Measurements from ENCODE around the gene SLFN5. TPM values are rescaled to one million over a fixed set of nuclear protein-coding genes. Genes with fewer than 3 reads are reported as not detected.
"Not testable (repeated sequence)": the region's sequence is repeated elsewhere in the genome, so short reads cannot be mapped to it uniquely, and the experiment has no call there.

SLFN5 gene
- 10 to 100 TPM; 21.2 to 22.4 (median 21.6) TPM for total RNA-seq

DNA sequence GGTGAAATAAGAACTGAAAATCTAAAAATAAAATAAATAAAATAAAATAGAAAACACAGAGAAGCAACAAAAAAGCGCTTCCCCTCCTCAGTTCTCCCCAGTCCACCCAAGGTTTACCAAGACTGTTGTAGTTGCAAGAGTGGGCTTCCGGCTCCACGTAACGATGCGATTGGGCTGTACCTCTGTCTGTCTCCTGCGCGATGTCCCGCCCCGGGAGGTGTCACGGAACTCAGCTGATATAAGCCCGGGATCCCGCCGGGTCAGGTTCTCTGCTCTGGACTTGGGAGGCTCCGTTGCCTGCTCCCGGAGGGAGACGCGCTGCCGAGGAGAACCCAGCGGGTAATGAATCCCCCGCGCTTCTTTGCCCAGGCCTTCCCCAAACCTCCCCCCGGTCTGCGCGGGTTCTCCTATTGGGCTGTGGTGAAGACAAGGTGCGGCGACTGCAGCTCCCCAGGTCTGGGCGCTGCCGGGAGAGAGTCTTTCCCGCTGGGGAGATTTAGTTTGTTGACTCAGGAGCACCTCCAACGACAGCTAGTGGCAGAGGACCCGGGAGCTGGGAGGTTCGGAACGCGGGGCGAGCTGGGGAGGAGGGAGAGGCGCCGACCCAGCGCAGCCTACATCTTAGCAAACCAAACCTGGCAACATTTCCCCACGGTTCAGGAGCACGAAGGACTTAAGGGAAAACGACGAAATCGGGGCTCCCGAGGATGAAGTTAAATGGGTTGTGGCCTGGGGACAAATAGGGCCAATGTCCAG, at the start of gene SLFN5:
Gene SLFN5 (plus strand): TSS at position 268 of the 756 bp plus-strand sequence. CDS start 15,619 bp downstream, outside the sequence.
- TF ChIP-seq, protein P1, sequence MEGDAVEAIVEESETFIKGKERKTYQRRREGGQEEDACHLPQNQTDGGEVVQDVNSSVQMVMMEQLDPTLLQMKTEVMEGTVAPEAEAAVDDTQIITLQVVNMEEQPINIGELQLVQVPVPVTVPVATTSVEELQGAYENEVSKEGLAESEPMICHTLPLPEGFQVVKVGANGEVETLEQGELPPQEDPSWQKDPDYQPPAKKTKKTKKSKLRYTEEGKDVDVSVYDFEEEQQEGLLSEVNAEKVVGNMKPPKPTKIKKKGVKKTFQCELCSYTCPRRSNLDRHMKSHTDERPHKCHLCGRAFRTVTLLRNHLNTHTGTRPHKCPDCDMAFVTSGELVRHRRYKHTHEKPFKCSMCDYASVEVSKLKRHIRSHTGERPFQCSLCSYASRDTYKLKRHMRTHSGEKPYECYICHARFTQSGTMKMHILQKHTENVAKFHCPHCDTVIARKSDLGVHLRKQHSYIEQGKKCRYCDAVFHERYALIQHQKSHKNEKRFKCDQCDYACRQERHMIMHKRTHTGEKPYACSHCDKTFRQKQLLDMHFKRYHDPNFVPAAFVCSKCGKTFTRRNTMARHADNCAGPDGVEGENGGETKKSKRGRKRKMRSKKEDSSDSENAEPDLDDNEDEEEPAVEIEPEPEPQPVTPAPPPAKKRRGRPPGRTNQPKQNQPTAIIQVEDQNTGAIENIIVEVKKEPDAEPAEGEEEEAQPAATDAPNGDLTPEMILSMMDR (IDR thresholded peaks at IDR 0.05), result no peak
- TF ChIP-seq EP300 (IDR thresholded peaks at IDR 0.05) (peak; percentile 50 to 99), POLR2A (IDR thresholded peaks at IDR 0.05) (peak; percentile 91 to 94)
- WGBS, 2 donors, result 0 to 1% methylated on average over 30 to 44 of the region's 44 CpGs
- peak within 1 kb of the TSS; percentile 92 to 96 (median 95) for H3K27ac ChIP-seq
- no peaks in the 10 kb centered on the region for H3K36me3 ChIP-seq
- peaks cover 0 to 49% (median 22%) of the 10 kb centered on the region in 4 donors for H3K4me1 ChIP-seq
- H3K27me3 ChIP-seq, result no peaks in the 10 kb centered on the region
- DNase-seq (ENCODE audit: low spot score in 2 of 2), result peak; percentile 95 to 98
- no peaks in the 10 kb centered on the region for H3K9me3 ChIP-seq
- H3K4me3 ChIP-seq, result peak within 1 kb of the TSS; percentile 77 to 87 (median 81)

DNA sequence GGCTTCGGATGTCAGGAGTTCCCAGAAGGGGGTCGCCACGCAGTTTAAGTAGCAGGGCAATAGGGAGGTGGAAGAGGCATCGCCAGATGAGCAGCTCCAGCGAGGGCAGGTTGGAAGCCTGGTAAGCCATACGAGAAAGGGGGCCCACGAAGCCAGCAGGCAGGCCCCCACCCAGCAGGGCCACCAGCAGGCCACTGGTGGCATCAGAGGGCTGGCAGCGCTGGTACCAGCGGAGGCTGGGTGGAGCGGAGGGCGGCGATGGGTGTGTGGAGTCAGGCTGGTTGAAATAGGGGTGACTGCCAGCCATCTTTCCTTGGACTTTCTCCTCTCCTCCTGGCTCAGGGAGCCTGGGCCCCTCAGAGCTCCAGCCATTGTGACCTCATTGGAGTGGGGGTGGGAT, 48.9 kb upstream of the SLFN5 start, which contains the start of gene SLC35G3:
Gene SLC35G3 (minus strand): TSS at position 393 of the 400 bp plus-strand sequence. CDS start 86 bp downstream, at position 307.
- H3K4me1 ChIP-seq; H3K27me3 ChIP-seq; DNase-seq (ENCODE audit: low spot score in 2 of 2); H3K36me3 ChIP-seq; H3K4me3 ChIP-seq; H3K27ac ChIP-seq: not testable (repeated sequence)
- 92 to 94% methylated on average over 12 of the region's 12 CpGs for WGBS, 2 donors
- H3K9me3 ChIP-seq, result peaks cover 0 to 17% (median 0%) of the 10 kb centered on the region in 4 donors

DNA sequence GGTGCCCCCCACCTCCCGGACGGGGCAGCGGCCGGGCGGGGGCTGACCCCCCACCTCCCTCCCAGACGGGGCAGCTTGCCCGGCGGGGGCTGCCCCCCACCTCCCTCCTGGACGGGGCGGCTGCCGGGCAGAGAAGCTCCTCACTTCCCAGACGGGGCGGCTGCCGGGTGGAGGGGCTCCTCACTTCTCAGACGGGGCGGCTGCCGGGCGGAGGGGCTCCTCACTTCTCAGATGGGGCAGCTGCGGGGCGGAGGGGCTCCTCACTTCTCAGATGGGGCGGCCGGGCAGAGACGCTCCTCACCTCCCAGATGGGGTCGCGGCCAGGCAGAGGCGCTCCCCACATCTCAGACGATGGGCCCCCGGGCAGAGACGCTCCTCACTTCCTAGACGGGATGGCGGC, 47.8 kb upstream of the SLFN5 start:
- not testable (repeated sequence) for H3K4me1 ChIP-seq; H3K27ac ChIP-seq; H3K36me3 ChIP-seq; DNase-seq (ENCODE audit: low spot score in 2 of 2); H3K27me3 ChIP-seq; H3K4me3 ChIP-seq
- WGBS, 2 donors, result 94 to 96% methylated on average over 17 to 27 of the region's 31 CpGs
- peaks cover 0 to 27% (median 0%) of the 10 kb centered on the region in 4 donors for H3K9me3 ChIP-seq

DNA sequence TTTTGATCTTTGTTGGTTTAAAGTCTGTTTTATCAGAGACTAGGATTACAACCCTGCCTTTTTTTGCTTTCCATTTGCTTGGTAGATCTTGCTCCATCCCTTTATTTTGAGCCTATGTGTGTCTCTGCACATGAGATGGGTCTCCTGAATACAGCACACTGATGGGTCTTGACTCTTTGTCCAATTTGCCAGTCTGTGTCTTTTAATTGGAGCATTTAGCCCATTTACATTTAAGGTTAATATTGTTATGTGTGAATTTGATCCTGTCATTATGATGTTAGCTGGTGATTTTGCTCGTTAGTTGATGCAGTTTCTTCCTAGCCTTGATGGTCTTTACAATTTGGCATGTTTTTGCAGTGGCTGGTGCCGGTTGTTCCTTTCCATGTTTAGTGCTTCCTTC, 40.3 kb upstream of the SLFN5 start:
- H3K36me3 ChIP-seq; H3K4me1 ChIP-seq; DNase-seq (ENCODE audit: low spot score in 2 of 2); H3K4me3 ChIP-seq; H3K27ac ChIP-seq; H3K27me3 ChIP-seq: not testable (repeated sequence)
- 60 to 82% methylated on average over 1 to 2 of the region's 2 CpGs for WGBS, 2 donors
- peaks cover 0 to 24% (median 0%) of the 10 kb centered on the region in 4 donors for H3K9me3 ChIP-seq

DNA sequence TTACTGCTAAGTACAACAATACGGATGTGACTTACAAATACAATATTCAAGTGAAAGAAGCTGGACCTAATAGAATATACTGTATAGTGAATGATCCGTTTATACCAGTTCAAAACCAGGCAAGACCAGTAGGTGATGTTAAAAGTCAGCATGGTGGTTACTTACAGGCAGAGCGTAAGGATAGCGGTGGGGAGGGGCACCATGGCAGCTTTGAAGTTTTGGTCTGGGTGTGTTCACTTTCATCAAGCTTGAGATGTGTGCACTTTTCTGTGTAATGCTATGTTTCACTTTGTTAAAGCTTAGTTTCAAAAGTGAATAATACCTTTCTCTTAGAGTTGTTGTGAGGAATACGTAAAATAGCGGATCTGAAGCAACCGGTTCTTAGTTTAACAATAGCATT, 32.1 kb upstream of the SLFN5 start:
- TF ChIP-seq, protein P1 (IDR thresholded peaks at IDR 0.05), result no peak
- TF ChIP-seq POLR2A (IDR thresholded peaks at IDR 0.05) (no peak), EP300 (IDR thresholded peaks at IDR 0.05) (no peak)
- Histone ChIP-seq H3K36me3 (no peaks in the 10 kb centered on the region), H3K27me3 (no peaks in the 10 kb centered on the region), H3K4me1 (no peaks in the 10 kb centered on the region), H3K9me3 (peaks cover 0 to 7% (median 0%) of the 10 kb centered on the region in 4 donors), H3K27ac (no peak overlapping the region), H3K4me3 (no peak overlapping the region)
- WGBS, 2 donors, result 89 to 94% methylated on average over 7 of the region's 7 CpGs
- no peak for DNase-seq (ENCODE audit: low spot score in 2 of 2)

DNA sequence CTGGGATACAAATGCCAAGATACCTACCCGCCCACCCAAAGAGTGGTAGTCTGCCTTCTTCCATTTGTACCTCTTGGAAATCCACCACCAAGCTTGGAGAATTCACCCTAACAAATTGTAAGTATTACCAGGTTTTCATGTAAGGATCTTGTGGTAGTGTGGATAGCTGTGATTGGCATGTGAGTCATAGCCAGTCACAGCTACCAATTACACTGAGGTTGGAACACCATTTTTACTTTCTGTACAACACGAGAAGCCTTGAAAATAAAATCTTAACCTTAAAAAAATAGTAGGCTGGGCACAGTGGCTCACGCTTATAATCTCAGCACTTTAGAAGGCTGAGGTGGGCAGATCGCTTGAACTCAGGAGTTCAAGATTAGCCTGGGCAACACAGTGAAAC, 30.2 kb upstream of the SLFN5 start:
- H3K27ac ChIP-seq, result no peak overlapping the region
- no peak overlapping the region for H3K4me3 ChIP-seq
- H3K9me3 ChIP-seq, result peaks cover 0 to 7% (median 0%) of the 10 kb centered on the region in 4 donors
- DNase-seq (ENCODE audit: low spot score in 2 of 2), result no peak
- H3K36me3 ChIP-seq, result no peaks in the 10 kb centered on the region
- WGBS, 2 donors, result 85 to 88% methylated on average over 4 of the region's 4 CpGs
- TF ChIP-seq EP300 (IDR thresholded peaks at IDR 0.05) (no peak), POLR2A (IDR thresholded peaks at IDR 0.05) (no peak)
- TF ChIP-seq, protein P1 (IDR thresholded peaks at IDR 0.05), result no peak
- H3K27me3 ChIP-seq, result no peaks in the 10 kb centered on the region
- H3K4me1 ChIP-seq, result no peaks in the 10 kb centered on the region
